ENCODE measurements around the gene PFN2.

PFN2 gene

DNA sequence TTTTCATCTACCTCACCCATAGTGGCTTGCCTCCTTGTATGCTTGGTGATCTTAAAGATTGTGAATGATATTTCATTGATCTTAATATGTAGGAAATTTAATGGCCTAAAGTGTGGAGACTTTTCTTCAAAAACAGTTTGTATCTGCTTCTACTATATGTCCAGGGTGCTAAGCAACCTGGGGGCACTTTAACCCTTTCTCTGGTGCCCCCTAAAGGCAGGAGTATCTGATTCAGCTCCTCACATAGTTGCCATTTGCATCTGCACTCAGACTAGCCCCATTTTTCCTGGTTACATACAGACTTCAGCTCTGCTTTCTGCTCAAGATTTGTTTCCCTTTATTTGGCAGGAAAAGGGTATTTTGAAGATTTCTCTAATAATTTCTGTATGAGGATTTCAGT is 5.2 kb upstream of the PFN2 start:
- Histone ChIP-seq H3K27ac (ENCODE audit: low read depth, low read length) (no peak overlapping the region), H3K9me3 (ENCODE audit: insufficient read depth, low read length) (no peaks in the 10 kb centered on the region), H3K36me3 (ENCODE audit: low read length) (no peaks in the 10 kb centered on the region), H3K79me2 (ENCODE audit: insufficient read depth, low read length) (no peaks in the 10 kb centered on the region), H3K27me3 (ENCODE audit: low read length) (no peaks in the 10 kb centered on the region), H3K4me3 (ENCODE audit: insufficient read depth, low read length, poor library complexity, severe bottlenecking) (no peak overlapping the region), H4K20me1 (ENCODE audit: low read depth, low read length) (no peaks in the 10 kb centered on the region), H3F3A (ENCODE audit: insufficient read depth) (peaks cover 13% of the 10 kb centered on the region; the same call in 1 of the 2 replicates), H3K9me2 (replicated peaks; ENCODE audit: insufficient read depth, low read length) (no peaks in the 10 kb centered on the region), H3K4me2 (ENCODE audit: low read depth, low read length, poor library complexity, severe bottlenecking) (no peak overlapping the region), H2AFZ (ENCODE audit: low read depth, low read length, severe bottlenecking) (no peak overlapping the region), H3K9ac (ENCODE audit: low read length) (no peak overlapping the region)
- no peak for TF ChIP-seq EZH2phosphoT487 (conservative IDR thresholded peaks at IDR 0.05; ENCODE audit: low read length)
- TF ChIP-seq, protein P1, sequence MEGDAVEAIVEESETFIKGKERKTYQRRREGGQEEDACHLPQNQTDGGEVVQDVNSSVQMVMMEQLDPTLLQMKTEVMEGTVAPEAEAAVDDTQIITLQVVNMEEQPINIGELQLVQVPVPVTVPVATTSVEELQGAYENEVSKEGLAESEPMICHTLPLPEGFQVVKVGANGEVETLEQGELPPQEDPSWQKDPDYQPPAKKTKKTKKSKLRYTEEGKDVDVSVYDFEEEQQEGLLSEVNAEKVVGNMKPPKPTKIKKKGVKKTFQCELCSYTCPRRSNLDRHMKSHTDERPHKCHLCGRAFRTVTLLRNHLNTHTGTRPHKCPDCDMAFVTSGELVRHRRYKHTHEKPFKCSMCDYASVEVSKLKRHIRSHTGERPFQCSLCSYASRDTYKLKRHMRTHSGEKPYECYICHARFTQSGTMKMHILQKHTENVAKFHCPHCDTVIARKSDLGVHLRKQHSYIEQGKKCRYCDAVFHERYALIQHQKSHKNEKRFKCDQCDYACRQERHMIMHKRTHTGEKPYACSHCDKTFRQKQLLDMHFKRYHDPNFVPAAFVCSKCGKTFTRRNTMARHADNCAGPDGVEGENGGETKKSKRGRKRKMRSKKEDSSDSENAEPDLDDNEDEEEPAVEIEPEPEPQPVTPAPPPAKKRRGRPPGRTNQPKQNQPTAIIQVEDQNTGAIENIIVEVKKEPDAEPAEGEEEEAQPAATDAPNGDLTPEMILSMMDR (IDR thresholded peaks at IDR 0.05; ENCODE audit: insufficient read depth, low read length, poor library complexity, severe bottlenecking): peak; percentile 18

DNA sequence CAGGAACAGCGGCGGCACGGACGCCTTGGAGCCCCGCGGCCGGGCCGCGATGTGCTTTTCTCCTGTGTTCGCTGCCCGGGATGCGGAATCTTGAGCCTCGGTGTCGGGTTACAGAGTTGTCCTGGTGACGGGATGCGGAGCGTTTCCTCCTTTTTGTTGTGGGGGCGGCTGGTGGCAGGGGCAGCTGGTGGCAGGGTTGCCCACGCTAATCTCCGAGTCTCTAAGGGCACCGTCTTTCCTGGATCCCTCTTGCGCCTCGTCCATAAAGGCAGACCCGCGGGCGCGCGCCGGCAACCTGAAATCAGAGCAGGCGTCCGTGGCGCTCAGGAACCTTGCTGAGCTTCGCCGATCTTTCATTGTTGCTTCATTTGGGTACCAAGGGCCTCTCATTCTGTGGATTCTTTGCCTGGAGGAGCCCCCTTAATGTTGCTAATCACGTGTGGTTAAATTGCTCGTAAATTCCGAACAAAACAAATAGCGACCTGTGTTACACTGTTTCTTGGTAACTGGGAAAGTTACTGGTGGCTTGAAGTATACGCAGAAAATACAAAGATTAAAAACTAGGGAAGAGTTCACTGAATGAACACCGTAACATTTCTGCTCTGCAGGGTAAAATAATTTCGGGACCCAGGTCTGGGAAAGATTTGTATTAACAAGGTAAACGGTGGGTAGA is 844 bp upstream of the PFN2 start:
- no peak for TF ChIP-seq EZH2phosphoT487 (conservative IDR thresholded peaks at IDR 0.05; ENCODE audit: low read length)
- TF ChIP-seq, protein P1 (IDR thresholded peaks at IDR 0.05; ENCODE audit: insufficient read depth, low read length, poor library complexity, severe bottlenecking): no peak
- no peak overlapping the region for H3K27ac ChIP-seq (ENCODE audit: low read depth, low read length)
- H3K9me2 ChIP-seq (replicated peaks; ENCODE audit: insufficient read depth, low read length): no peaks in the 10 kb centered on the region
- H3K4me3 ChIP-seq (ENCODE audit: insufficient read depth, low read length, poor library complexity, severe bottlenecking): peak overlapping the region; percentile 89
- peak overlapping the region; percentile 65 for H3K4me2 ChIP-seq (ENCODE audit: low read depth, low read length, poor library complexity, severe bottlenecking)
- no peaks in the 10 kb centered on the region for H3K36me3 ChIP-seq (ENCODE audit: low read length)
- no peaks in the 10 kb centered on the region for H3K9me3 ChIP-seq (ENCODE audit: insufficient read depth, low read length)
- H3K79me2 ChIP-seq (ENCODE audit: insufficient read depth, low read length): no peaks in the 10 kb centered on the region
- peak overlapping the region; percentile 76 for H3K9ac ChIP-seq (ENCODE audit: low read length)
- no peaks in the 10 kb centered on the region for H3K27me3 ChIP-seq (ENCODE audit: low read length)
- H4K20me1 ChIP-seq (ENCODE audit: low read depth, low read length): no peaks in the 10 kb centered on the region
- H3F3A ChIP-seq (ENCODE audit: insufficient read depth): peaks cover 27% of the 10 kb centered on the region; the same call in 1 of the 2 replicates
- H2AFZ ChIP-seq (ENCODE audit: low read depth, low read length, severe bottlenecking): peak overlapping the region; percentile 95

DNA sequence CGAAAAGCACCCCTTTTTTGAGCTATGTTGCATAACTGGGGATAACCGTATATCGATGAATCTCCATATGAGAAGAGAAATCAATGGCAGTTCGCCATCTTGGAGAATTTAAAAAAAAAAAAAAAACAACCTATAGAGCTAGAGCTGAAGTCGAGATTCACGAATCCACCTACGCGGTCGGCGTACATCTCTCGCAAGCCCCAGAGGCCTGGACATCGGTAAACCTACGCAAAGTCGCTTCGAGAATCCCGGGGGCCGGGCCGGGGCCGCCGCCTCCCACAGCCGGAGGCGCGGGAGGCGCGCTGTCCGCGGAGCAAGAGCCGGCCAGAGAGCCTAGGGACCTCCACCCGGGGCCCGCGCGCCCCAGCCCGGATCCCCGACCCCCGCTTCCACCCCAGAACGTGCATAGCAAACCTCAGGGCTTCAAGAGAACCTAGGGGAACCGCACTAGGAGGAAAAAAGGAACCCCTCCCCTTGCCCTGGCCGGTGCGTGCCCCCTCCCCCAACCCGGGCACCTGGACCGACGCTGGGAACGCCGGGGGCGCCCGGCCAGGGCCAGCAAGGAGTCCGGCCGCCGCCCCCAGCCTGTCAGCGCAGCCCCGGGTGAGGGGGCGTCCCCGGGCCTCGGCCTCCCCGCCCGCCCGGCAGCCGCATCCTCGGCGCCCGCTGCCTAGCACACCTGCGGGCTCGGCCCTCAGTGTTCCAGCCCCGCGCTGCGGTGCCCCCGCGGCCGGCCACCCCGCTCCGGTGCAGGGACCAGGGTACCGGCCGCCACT is 567 bp downstream of the PFN2 start:
- Histone ChIP-seq H3K4me3 (ENCODE audit: insufficient read depth, low read length, poor library complexity, severe bottlenecking) (peak overlapping the region; percentile 89), H3K27me3 (ENCODE audit: low read length) (no peaks in the 10 kb centered on the region), H3K27ac (ENCODE audit: low read depth, low read length) (no peak overlapping the region), H3K4me2 (ENCODE audit: low read depth, low read length, poor library complexity, severe bottlenecking) (peak overlapping the region; percentile 65), H3K9me2 (replicated peaks; ENCODE audit: insufficient read depth, low read length) (no peaks in the 10 kb centered on the region), H3K9ac (ENCODE audit: low read length) (peak overlapping the region; percentile 76), H3F3A (ENCODE audit: insufficient read depth) (peaks cover 30% of the 10 kb centered on the region; the same call in 1 of the 2 replicates), H3K9me3 (ENCODE audit: insufficient read depth, low read length) (no peaks in the 10 kb centered on the region), H3K36me3 (ENCODE audit: low read length) (no peaks in the 10 kb centered on the region), H4K20me1 (ENCODE audit: low read depth, low read length) (no peaks in the 10 kb centered on the region), H2AFZ (ENCODE audit: low read depth, low read length, severe bottlenecking) (peak overlapping the region; percentile 77), H3K79me2 (ENCODE audit: insufficient read depth, low read length) (no peaks in the 10 kb centered on the region)
- TF ChIP-seq, protein P1 (IDR thresholded peaks at IDR 0.05; ENCODE audit: insufficient read depth, low read length, poor library complexity, severe bottlenecking): no peak
- no peak for TF ChIP-seq EZH2phosphoT487 (conservative IDR thresholded peaks at IDR 0.05; ENCODE audit: low read length)

Measured in SU-DHL-6 (cell line).